ENCODE results near the gene PEMT.
"Not testable (repeated sequence)": the region's sequence is repeated elsewhere in the genome, so short reads cannot be mapped to it uniquely, and the experiment has no call there.

PEMT gene

GRCh38 chr17:17498606-17499301 lies 92.8 kb downstream of the PEMT start:
- DNase-seq = no peak

DNA sequence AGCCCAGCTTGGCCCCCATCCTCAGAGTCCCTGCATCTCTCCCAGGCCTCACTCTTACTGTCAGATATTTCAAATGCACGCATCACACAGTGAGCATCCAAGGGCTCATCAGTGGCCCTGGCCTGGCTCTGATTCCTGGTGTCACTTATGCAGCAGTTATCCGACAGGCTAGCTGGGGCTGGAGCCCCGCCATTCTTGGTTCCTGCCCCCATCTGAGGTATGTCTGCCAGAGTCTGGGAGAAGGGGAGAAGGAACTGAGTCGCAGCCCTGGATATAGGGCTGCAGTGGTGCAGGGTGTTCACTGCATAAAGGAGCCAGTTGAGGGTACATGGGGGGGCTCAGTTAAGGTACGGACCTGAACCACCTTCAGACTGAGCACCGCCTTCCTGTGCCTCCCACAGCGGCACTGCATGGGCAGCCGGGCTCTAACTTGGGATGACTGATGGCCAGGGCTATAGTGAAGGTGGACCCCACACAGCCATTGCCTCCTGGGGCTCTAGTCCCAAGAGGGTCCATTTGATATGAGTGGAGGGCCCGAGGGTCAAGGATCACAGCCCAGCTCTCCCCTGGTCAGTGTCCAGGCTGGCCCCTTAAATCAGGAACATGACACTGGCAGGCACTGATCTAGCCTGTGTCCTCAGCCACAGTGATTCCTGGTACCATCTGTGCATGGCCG lies 93.5 kb downstream of the PEMT start:
- no peak for DNase-seq

DNA sequence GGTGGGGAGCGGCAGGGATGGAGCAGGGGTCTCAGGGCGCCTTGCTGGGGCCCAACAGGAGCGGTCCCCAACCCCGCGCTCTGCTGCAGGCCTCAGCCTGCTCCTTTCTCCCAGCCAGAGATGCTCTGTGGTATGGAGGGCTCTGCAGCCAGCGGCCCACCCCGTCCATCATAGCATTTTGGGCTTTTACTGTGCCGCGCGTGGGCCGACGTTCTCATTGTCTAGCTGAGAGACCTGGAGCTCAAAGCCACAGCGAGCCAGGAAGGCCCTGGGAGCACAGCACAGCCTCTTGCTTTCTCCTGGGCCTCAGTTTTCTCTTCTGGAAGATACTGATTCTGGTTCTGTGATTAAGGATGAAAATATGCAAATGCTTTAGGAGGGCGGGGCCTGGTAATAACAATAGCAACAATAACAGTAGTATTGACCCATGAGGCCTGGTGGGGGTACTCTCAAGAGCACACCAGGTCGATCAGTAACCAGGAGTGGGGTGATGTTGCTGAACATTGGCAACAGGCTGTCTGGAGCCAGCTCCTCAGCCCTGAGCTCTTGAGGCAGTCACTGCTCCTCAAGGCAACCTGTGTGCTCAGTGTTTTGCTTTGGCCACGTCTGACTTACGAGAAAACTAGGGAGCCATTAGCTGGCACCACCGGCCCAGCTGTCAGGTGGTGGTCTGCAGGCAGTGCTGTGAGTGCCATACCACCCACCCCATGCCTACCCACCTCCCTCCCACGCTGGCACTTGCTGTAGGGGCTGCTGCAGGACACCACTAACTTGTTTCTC lies 94.3 kb downstream of the PEMT start:
- peak; percentile 43 for DNase-seq

- DNase-seq = peak; percentile 76
These were observed 95.1 kb downstream of the PEMT start, which contains the start of gene RASD1 for GRCh38 chr17:17496189-17497064. RASD1 (minus strand) TSS chr17:17496395; CDS start chr17:17496181, 214 bp downstream.

DNA sequence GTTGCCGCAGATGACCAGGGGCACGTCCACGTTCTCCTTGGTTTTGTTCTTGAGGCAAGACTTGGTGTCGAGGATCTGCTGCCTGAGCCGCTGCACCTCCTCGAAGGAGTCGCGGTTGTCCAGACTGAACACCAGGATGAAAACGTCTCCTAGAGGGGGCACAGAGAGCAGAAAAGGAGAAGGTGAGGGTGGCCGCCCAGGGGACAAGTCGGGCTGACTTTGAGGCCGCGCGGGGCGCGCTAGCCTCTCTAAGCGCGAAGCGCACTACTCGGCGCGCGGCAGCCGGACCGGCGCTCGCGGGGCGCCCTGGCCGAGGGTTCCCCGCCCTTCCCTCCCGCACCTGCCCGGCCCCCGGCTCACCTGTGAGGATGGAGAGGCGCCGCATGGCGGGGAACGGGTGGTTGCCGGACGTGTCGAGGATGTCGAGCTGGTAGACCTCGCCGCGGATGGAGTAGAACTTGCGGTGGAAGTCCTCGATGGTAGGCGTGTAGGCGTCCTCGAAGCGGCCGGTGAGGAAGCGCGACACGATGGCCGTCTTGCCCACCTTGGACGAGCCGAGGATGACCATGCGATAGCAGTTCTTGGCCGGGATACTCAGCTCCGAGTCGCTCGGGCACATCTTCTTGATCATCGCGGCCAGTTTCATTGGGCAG lies 95.8 kb downstream of the PEMT start:
- DNase-seq = peak; percentile 57

DNA sequence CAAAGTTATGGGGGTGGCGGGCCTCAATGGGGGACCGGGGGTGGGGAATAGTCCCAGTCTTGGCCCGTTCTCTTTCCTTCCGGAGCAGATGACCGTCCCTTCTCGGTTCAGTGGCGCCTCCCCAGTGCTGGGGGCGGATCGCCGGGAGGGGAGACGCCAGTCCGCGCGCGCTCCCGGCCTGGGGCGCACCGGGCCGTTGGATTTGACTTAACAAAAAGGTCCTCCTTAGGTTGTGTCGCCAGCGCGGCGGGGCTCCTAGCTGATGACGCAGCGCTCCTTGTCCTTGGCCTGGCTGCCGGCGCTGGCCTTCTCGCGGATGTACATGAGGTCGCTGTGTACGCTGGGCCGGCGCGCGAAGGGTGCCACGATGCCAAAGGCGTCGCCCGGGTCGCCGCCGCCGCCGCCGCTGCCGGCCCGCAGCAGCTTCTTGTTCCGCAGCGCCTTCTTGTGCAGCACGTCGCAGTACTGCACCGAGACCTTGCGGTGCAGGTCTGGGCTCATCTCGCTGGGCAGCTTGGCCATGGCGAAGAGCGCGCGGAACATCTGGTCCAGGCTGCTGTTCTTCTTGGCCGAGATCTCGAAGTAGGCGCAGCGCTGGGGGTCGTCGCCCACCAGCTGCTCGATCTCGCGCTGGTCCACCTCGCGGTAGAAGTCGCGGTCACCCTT lies 96.5 kb downstream of the PEMT start:
- peak; percentile 63 for DNase-seq

GRCh38 chr17:17494499-17494869 lies 97.0 kb downstream of the PEMT start:
- no peak for DNase-seq

GRCh38 chr17:17493986-17494466 lies 97.5 kb downstream of the PEMT start:
- DNase-seq = no peak

GRCh38 chr17:17493249-17493985 lies 98.1 kb downstream of the PEMT start:
- DNase-seq = no peak

DNA sequence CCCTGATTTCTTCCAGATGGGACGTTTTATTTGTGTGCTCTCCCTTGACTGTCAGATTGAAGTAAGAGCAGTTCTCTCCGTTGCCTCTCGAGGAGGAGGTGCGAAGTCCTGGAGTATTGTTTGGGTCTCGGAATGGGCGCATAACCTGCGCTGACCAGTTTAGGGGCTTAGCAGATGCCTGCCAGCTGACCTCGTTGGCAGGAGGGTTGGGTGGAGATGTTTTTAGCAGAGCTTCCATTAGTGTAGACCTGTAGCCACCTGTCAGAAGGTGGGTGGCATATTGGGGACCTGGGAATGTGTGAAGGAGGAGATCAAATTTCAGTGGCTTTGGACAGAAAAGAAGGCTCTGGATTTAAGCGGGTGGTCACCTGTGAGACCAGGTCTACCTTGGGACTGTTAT lies 98.9 kb downstream of the PEMT start:
- no peak for DNase-seq

DNA sequence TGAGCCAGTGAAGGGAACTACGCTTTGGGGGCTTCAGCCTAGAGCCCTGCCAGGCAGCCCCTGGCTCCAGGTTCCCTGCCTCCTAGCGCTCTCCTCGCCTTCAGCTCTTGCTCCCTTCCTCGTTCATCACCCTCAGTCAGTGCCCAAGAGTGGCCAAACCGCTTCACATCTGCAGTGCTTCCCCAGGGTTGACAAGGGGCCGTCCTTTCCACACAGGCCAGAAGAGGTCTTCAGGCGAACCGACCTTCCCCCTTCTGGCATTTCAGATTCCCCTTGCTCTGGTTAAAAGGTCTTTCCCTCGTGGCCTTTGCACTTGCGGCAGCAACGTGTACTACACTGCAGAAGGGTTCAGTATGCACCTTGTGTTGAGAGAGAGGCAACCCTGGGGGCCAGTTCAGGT lies 99.4 kb downstream of the PEMT start:
- no peak for DNase-seq

DNA sequence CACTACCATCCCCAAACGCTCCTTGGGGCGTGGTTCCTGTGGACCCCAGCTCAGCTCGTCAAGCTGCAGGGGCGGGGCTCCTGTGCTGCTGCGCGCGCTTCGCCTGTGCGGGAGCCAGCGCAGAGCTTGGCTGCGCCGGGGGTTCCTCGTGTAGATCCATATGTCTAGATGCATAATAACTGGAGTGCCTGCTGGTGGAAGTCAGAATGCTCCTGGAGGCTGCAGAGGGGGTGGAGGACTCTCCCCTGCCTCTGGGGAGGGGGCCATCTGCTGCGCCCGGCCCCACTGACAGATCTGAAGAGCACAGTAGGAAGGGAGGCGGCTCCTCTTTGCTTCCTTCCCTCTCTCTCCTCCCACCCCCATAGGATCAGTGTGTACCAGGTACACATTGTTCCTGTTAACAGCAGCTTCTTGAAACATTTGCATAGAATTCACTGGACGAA lies 99.9 kb downstream of the PEMT start:
- DNase-seq = no peak

GRCh38 chr17:17491031-17491471 lies 100.5 kb downstream of the PEMT start:
- DNase-seq = no peak

DNA sequence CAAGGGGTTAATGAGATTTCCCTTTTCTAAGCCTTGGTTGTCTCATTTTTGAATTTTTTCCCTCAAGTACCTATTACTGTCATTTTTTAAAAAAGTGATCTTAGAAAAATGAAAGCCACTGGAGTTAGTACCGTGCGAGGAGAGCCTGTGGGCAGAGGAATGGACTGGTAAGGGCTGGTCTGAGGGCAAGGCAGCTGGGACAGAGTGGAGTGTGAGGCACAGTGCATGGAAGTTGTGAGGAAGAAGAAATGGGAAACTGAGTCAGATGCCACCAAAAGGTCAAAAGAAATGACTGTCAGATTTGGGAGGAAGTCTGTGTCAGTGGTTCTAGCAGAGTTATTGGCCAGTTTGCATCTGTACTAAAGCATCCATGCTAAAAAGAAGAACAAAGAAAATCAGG lies 103.5 kb downstream of the PEMT start:
- DNase-seq = no peak

- DNase-seq = not testable (repeated sequence)
These were observed 105.1 kb downstream of the PEMT start for GRCh38 chr17:17486416-17486815.

DNA sequence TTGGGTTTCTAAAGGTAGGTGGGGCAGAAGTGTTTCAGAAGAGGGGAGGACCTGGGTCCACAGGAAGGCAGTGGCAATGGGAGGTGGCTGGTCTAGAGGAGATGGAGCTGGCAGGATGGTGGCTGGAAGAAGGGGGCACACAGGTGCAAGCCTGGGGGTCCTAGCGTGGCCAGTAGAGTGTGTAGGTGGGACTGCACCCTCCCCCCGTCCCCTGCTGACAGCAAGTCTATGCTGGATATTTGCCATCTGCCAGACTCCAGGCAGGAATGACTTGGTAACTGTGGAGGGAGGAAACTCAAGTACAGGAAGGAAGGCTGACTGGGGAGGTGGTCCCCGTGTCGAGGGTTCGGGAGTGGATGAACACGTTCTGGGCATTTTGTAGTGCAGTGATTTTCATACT lies 106.1 kb downstream of the PEMT start:
- no peak for DNase-seq

- DNase-seq = no peak
These were observed 107.0 kb downstream of the PEMT start for GRCh38 chr17:17484451-17484899.

DNA sequence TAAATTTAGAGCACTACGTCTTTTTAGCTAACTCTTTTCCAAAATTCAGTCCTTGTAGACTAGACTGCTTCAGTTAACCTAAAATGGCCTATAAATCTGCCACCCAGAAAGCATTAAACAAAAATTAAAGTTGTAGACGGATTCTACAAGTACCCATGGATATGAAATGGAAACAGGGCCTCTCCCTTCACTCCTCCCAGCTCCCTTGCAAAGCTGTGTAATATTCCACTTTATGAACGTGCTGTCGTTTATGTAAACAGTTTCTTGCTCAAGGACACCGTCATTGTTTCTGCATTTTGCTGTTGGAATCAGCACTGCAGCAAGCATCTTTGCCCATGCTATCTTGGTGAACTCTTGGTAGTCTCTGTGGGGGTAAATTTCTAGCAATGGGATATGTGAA lies 109.6 kb downstream of the PEMT start:
- DNase-seq = no peak

DNA sequence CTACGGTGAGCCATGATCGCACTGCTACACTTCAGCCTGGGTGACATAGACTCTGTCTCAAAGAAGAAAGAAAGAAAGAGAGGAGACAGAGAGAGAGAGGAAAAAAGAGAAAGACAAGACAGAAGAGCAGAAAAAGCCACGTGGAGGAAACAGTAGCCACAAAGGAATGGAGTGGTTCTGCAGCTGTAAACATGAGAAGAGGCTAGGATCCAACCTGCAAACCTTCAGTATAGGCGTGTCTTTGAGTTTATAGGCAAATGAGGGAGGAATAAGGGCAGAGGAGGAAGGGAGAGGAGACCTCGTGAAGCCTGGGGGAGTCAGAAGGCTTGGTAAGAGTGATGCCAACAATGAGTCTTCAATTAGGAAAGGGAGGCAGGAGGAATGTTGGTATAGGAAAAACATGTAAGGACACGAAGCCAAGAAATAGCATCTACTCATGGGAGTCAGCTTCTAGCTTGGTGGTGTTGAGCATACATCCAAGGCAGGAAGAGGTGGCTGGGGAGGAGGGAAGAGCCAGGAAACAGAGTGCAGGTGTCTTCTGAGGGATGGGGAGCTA lies 110.8 kb downstream of the PEMT start:
- no peak for DNase-seq

DNA sequence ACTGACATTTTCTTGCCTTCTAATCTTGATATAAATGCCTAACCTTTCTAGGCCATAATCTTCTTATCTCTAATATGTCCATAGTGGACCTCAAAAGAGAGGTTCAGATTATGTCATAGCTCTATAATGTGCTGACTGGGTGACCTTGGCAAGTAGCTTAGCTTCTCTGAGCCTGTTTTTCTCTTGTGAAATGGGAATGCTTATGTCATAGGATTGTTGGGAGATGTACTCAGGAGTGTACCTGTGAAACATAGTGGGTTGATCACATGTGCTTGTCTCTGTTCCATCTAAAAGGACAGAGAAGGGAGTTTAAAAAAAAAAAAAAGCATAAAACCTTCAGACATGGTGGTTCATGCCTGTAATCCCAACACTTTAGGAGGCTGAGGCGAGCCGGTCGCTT lies 112.3 kb downstream of the PEMT start:
- no peak for DNase-seq

All from NCI-H748 treated with DMSO at 0.1 percent for 48 hours (cell line).